Activated T-cell treated with anti-CD3 and anti-CD28 coated beads for 48 hours (primary cell): ENCODE data around the gene ZNF124.

Source experiments
- DNase-seq: peaks from one replicate; pipeline ENCODE4 v3.0.0-alpha.2; 2020; ENCODE audit warnings: low read depth

The ZNF124 gene

GRCh38 chr1:247112479-247112781, 59.4 kb downstream of the ZNF124 start:
- no peak for DNase-seq

GRCh38 chr1:247111700-247112478, 59.9 kb downstream of the ZNF124 start:
- DNase-seq = no peak

- DNase-seq = no peak
These were observed 60.5 kb downstream of the ZNF124 start for GRCh38 chr1:247111259-247111699.

- no peak for DNase-seq
These were observed 61.1 kb downstream of the ZNF124 start for GRCh38 chr1:247110627-247111258.

- no peak for DNase-seq
These were observed 64.1 kb downstream of the ZNF124 start for GRCh38 chr1:247107694-247108093.

- no peak for DNase-seq
These were observed 65.9 kb downstream of the ZNF124 start for GRCh38 chr1:247105966-247106365.
